ENCODE results near the gene TTC7B.

- TF ChIP-seq, protein P1, sequence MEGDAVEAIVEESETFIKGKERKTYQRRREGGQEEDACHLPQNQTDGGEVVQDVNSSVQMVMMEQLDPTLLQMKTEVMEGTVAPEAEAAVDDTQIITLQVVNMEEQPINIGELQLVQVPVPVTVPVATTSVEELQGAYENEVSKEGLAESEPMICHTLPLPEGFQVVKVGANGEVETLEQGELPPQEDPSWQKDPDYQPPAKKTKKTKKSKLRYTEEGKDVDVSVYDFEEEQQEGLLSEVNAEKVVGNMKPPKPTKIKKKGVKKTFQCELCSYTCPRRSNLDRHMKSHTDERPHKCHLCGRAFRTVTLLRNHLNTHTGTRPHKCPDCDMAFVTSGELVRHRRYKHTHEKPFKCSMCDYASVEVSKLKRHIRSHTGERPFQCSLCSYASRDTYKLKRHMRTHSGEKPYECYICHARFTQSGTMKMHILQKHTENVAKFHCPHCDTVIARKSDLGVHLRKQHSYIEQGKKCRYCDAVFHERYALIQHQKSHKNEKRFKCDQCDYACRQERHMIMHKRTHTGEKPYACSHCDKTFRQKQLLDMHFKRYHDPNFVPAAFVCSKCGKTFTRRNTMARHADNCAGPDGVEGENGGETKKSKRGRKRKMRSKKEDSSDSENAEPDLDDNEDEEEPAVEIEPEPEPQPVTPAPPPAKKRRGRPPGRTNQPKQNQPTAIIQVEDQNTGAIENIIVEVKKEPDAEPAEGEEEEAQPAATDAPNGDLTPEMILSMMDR (IDR thresholded peaks at IDR 0.05; ENCODE audit: borderline replicate concordance, extremely low read depth, low read length, poor library complexity, severe bottlenecking): no peak
- no peak for TF ChIP-seq EZH2 (IDR thresholded peaks at IDR 0.05; ENCODE audit: borderline replicate concordance, low read depth, low read length, severe bottlenecking)
Observed at GRCh38 chr14:90767899-90768298, 48.3 kb downstream of the TTC7B start.
